Measurements from ENCODE around the gene NGB. TPM values are rescaled to one million over a fixed set of nuclear protein-coding genes. Genes with fewer than 3 reads are reported as not detected.

NGB gene
- total and polyA plus RNA-seq, 9 donors, result 0.04 to 0.11 TPM; not detected in 7

GRCh38 chr14:77258566-77258965 lies 12.4 kb downstream of the NGB start:
- Histone ChIP-seq H3K4me1 (ENCODE audit: insufficient read depth) (no peaks in the 10 kb centered on the region), H3K27ac (no peak overlapping the region), H3K4me3 (no peak overlapping the region), H3K27me3 (no peaks in the 10 kb centered on the region), H3K9me3 (no peaks in the 10 kb centered on the region), H3K36me3 (no peaks in the 10 kb centered on the region)
- intact Hi-C loops (cut with DNase I), result no loop called here
- no peak for DNase-seq
- no peak for TF ChIP-seq EP300 (IDR thresholded peaks at IDR 0.05)
- TF ChIP-seq, protein P1, sequence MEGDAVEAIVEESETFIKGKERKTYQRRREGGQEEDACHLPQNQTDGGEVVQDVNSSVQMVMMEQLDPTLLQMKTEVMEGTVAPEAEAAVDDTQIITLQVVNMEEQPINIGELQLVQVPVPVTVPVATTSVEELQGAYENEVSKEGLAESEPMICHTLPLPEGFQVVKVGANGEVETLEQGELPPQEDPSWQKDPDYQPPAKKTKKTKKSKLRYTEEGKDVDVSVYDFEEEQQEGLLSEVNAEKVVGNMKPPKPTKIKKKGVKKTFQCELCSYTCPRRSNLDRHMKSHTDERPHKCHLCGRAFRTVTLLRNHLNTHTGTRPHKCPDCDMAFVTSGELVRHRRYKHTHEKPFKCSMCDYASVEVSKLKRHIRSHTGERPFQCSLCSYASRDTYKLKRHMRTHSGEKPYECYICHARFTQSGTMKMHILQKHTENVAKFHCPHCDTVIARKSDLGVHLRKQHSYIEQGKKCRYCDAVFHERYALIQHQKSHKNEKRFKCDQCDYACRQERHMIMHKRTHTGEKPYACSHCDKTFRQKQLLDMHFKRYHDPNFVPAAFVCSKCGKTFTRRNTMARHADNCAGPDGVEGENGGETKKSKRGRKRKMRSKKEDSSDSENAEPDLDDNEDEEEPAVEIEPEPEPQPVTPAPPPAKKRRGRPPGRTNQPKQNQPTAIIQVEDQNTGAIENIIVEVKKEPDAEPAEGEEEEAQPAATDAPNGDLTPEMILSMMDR (IDR thresholded peaks at IDR 0.05), result no peak
- TF ChIP-seq POLR2A (IDR thresholded peaks at IDR 0.05), result no peak
- WGBS, 3 donors, result 90 to 93% (median 92%) methylated on average over 5 of the region's 5 CpGs

GRCh38 chr14:77257700-77258099 lies 13.3 kb downstream of the NGB start:
- no peaks in the 10 kb centered on the region for H3K4me1 ChIP-seq (ENCODE audit: insufficient read depth)
- no peak overlapping the region for H3K4me3 ChIP-seq
- intact Hi-C loops (cut with DNase I), result no loop called here
- H3K9me3 ChIP-seq, result no peaks in the 10 kb centered on the region
- TF ChIP-seq, protein P1 (IDR thresholded peaks at IDR 0.05), result no peak
- TF ChIP-seq EP300 (IDR thresholded peaks at IDR 0.05) (no peak), POLR2A (IDR thresholded peaks at IDR 0.05) (no peak)
- 76 to 89% (median 86%) methylated on average over 7 to 10 of the region's 10 CpGs for WGBS, 3 donors
- no peak overlapping the region for H3K27ac ChIP-seq
- no peaks in the 10 kb centered on the region for H3K27me3 ChIP-seq
- DNase-seq, result no peak
- H3K36me3 ChIP-seq, result no peaks in the 10 kb centered on the region

DNA sequence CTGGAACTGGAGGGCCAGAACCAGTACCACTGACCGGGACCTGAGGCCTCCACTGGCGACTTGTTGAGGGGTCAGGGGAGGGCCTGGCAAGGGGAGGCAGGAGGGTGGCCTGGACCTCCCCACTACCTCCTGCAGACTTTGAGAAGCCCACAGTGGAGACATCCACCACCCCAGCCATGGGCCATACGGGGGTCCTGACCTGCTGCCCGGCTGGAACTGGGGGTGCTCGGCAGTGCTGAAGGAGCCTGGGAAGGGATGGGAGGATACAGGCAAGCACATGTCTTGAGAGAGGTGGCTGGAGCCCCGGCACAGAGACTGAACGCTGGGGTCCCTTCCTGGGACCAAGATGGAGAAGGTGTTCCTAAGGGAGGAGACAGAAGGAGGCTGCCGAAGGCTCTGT lies 14.3 kb downstream of the NGB start:
- H3K4me1 ChIP-seq (ENCODE audit: insufficient read depth), result no peaks in the 10 kb centered on the region
- 88 to 91% (median 90%) methylated on average over 7 to 8 of the region's 8 CpGs for WGBS, 3 donors
- H3K36me3 ChIP-seq, result no peaks in the 10 kb centered on the region
- no peak overlapping the region for H3K4me3 ChIP-seq
- TF ChIP-seq, protein P1 (IDR thresholded peaks at IDR 0.05), result no peak
- intact Hi-C loops (cut with DNase I), result no loop called here
- DNase-seq, result no peak
- H3K27ac ChIP-seq, result no peak overlapping the region
- H3K27me3 ChIP-seq, result no peaks in the 10 kb centered on the region
- no peaks in the 10 kb centered on the region for H3K9me3 ChIP-seq

DNA sequence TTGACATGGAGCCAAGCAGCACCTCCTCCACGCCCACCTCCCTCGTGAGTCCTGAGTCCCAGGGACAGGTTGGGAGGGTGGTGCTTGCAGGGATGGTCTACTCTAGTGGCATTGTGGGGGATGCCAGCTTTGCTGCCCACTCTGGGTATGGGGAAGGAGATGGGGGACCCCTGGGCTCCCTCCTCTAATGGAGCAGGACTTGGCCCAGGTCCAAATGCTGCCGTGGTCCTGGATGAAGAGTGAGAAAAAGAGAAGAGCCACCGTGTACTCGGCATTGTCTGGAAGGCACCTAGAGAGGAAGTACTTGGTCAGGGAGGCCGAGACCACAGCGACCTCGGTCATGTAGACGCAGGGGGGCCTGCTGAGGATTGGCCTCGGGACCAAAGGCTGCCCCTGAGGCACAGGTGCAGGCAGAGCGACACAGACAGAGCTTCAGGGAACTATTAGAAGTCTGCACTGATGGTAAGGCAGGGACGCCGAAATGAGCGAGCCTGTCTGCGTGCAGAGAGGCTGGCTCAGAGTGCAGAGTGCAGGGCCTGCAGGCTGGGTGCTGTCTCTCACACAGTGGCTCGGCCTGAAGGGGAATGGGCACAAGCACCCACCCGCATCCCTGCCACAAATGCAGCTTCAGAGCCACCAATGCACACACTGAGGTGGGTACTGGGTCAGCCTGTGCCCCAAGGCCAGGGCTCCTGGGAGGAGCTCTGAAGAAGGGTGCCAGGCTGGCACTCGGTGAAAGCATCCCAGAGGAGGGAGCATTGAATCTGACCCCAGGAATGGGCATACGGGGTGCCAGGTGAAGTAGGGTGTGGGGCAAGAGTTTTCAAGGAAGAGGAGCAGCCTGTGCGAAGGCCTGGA lies 17.4 kb downstream of the NGB start:
- H3K27me3 ChIP-seq, result no peaks in the 10 kb centered on the region

More for the DNA sequence above, 17.4 kb downstream of the NGB start:
- H3K27ac ChIP-seq, result no peak overlapping the region
- intact Hi-C loops (cut with DNase I), result no loop called here
- H3K9me3 ChIP-seq, result no peaks in the 10 kb centered on the region
- WGBS, 3 donors, result 68 to 80% (median 76%) methylated on average over 20 of the region's 20 CpGs
- TF ChIP-seq, protein P1 (IDR thresholded peaks at IDR 0.05), result no peak
- TF ChIP-seq POLR2A (IDR thresholded peaks at IDR 0.05) (no peak), EP300 (IDR thresholded peaks at IDR 0.05) (no peak)
- H3K4me3 ChIP-seq, result no peak overlapping the region
- H3K36me3 ChIP-seq, result no peaks in the 10 kb centered on the region
- no peak for DNase-seq
- no peaks in the 10 kb centered on the region for H3K4me1 ChIP-seq (ENCODE audit: insufficient read depth)

Data from ovary (tissue), 9 donors.